Activated T-helper 17 cell treated with anti-CD3 and anti-CD28 coated beads, Interleukin-2, amount 50 U/mL, for 72 hours (primary cell): ENCODE measurements around the gene NXPH1. TPM values are rescaled to one million over a fixed set of nuclear protein-coding genes. Genes with fewer than 3 reads are reported as not detected.

Experiments used
- ATAC-seq: fragments of 150-1000 bp; cut with Tn5 transposase; replicated peaks from 2 replicates; pipeline ENCODE4 v1.10.0; 2021; ENCODE audit warnings: mild to moderate bottlenecking, moderate library complexity
- H3K27ac Mint-ChIP-seq: one replicate; pipeline ENCODE4 v1.8.0; 2022; ENCODE audit warnings: mixed read lengths
- H3K27me3 Mint-ChIP-seq: one replicate; pipeline ENCODE4 v1.8.0; 2022; ENCODE audit warnings: mixed read lengths
- H3K36me3 Mint-ChIP-seq: one replicate; pipeline ENCODE4 v1.8.0; 2022; ENCODE audit warnings: low read depth, mild to moderate bottlenecking, mixed read lengths
- H3K4me1 Mint-ChIP-seq: one replicate; pipeline ENCODE4 v1.8.0; 2022; ENCODE audit warnings: mixed read lengths
- H3K4me3 Mint-ChIP-seq: one replicate; pipeline ENCODE4 v1.8.0; 2022; ENCODE audit warnings: mild to moderate bottlenecking, mixed read lengths
- H3K9me3 Mint-ChIP-seq: one replicate; pipeline ENCODE4 v1.8.0; 2022; ENCODE audit warnings: mixed read lengths
- total RNA-seq, 2 donors: library from RNA; stranded (reverse); gene quantifications; one replicate each; pipeline ENCODE4 v1.2.3, GENCODE V29; 2022

Gene NXPH1
- total RNA-seq, 2 donors from 2014 or later = not detected

- Mint-ChIP-seq H3K4me1 (no peaks in the 10 kb centered on the region), H3K9me3 (peaks cover 4% of the 10 kb centered on the region)
Measured at GRCh38 chr7:8800986-8801385, 367.6 kb downstream of the NXPH1 start.

More at GRCh38 chr7:8800986-8801385, 367.6 kb downstream of the NXPH1 start:
- no peaks in the 10 kb centered on the region for H3K27me3 Mint-ChIP-seq
- no peak for ATAC-seq
- H3K4me3 Mint-ChIP-seq = no peak overlapping the region
- no peak overlapping the region for H3K27ac Mint-ChIP-seq
- H3K36me3 Mint-ChIP-seq = no peaks in the 10 kb centered on the region

Other genes with a start within 250 kb of the NXPH1 start
- gene ICA1, start 171.4 kb upstream of the NXPH1 start, total RNA-seq = 1 to 10 TPM; 1.4 to 9.7 TPM